ENCODE results near the gene HMCN2. TPM values are rescaled to one million over a fixed set of nuclear protein-coding genes. Genes with fewer than 3 reads are reported as not detected.
A peak's percentile ranks its signal among the peaks of the same experiment; 100 is the strongest.

Gene HMCN2
- total and polyA plus RNA-seq, 2 experiments from 2014 or later = 0.27 to 0.36 TPM

GRCh38 chr9:130406278-130406895 is 140.8 kb downstream of the HMCN2 start:
- Histone ChIP-seq H3K9me3 (ENCODE audit: low read depth) (no peaks in the 10 kb centered on the region), H3K4me1 (ENCODE audit: low read depth) (no peaks in the 10 kb centered on the region), H3K4me3 (no peak overlapping the region), H3K27ac (no peak overlapping the region), H3K27me3 (no peaks in the 10 kb centered on the region), H3K36me3 (no peaks in the 10 kb centered on the region)
- DNase-seq (ENCODE audit: low read depth in 1 of 2, low spot score in 1 of 2) = no peak
- TF ChIP-seq CTCF (IDR thresholded peaks at IDR 0.05; ENCODE audit: low read depth, low read length) = no peak

GRCh38 chr9:130407916-130408663 is 142.5 kb downstream of the HMCN2 start:
- no peak for TF ChIP-seq CTCF (IDR thresholded peaks at IDR 0.05; ENCODE audit: low read depth, low read length)
- Histone ChIP-seq H3K4me1 (ENCODE audit: low read depth) (no peaks in the 10 kb centered on the region), H3K4me3 (no peak overlapping the region), H3K27me3 (no peaks in the 10 kb centered on the region), H3K27ac (no peak overlapping the region), H3K9me3 (ENCODE audit: low read depth) (no peaks in the 10 kb centered on the region), H3K36me3 (no peaks in the 10 kb centered on the region)
- DNase-seq (ENCODE audit: low read depth in 1 of 2, low spot score in 1 of 2) = no peak

- H3K27ac ChIP-seq = no peak overlapping the region
- no peaks in the 10 kb centered on the region for H3K4me1 ChIP-seq (ENCODE audit: low read depth)
- no peaks in the 10 kb centered on the region for H3K36me3 ChIP-seq
- no peaks in the 10 kb centered on the region for H3K27me3 ChIP-seq
- TF ChIP-seq CTCF (IDR thresholded peaks at IDR 0.05; ENCODE audit: low read depth, low read length) = peak; percentile 11
- no peaks in the 10 kb centered on the region for H3K9me3 ChIP-seq (ENCODE audit: low read depth)
- no peak overlapping the region for H3K4me3 ChIP-seq
- DNase-seq (ENCODE audit: low read depth in 1 of 2, low spot score in 1 of 2) = no peak
Observed at GRCh38 chr9:130408669-130409068, 143.1 kb downstream of the HMCN2 start.

- Histone ChIP-seq H3K9me3 (ENCODE audit: low read depth) (no peaks in the 10 kb centered on the region), H3K4me1 (ENCODE audit: low read depth) (no peaks in the 10 kb centered on the region), H3K4me3 (no peak overlapping the region), H3K27me3 (no peaks in the 10 kb centered on the region), H3K36me3 (no peaks in the 10 kb centered on the region), H3K27ac (no peak overlapping the region)
- no peak for DNase-seq (ENCODE audit: low read depth in 1 of 2, low spot score in 1 of 2)
- TF ChIP-seq CTCF (IDR thresholded peaks at IDR 0.05; ENCODE audit: low read depth, low read length) = no peak
Observed at GRCh38 chr9:130409246-130409645, 143.7 kb downstream of the HMCN2 start.

- Histone ChIP-seq H3K4me1 (ENCODE audit: low read depth) (no peaks in the 10 kb centered on the region), H3K27ac (no peak overlapping the region), H3K9me3 (ENCODE audit: low read depth) (no peaks in the 10 kb centered on the region), H3K4me3 (no peak overlapping the region), H3K27me3 (no peaks in the 10 kb centered on the region), H3K36me3 (no peaks in the 10 kb centered on the region)
- no peak for DNase-seq (ENCODE audit: low read depth in 1 of 2, low spot score in 1 of 2)
- TF ChIP-seq CTCF (IDR thresholded peaks at IDR 0.05; ENCODE audit: low read depth, low read length) = no peak
Observed at GRCh38 chr9:130410443-130410842, 144.9 kb downstream of the HMCN2 start.
